HEK293 (cell line): Measurements from ENCODE around the gene WDR35.

Experiments
- CTCF ChIP-seq: fragments of 450-650 bp; formaldehyde crosslinking; IDR thresholded peaks from 2 replicates; pipeline ENCODE4 v1.5.1; 2016; ENCODE audit warnings: missing biosample characterization, missing genetic modification characterization
- RBAK ChIP-seq: fragments of 450-650 bp; formaldehyde crosslinking; IDR thresholded peaks from 2 replicates; pipeline ENCODE4 v1.5.1; 2016; ENCODE audit warnings: missing biosample characterization, missing genetic modification characterization
- ZBTB8A ChIP-seq: fragments of 450-650 bp; formaldehyde crosslinking; IDR thresholded peaks from 2 replicates; pipeline ENCODE4 v1.5.1; 2016; ENCODE audit warnings: missing biosample characterization, missing genetic modification characterization
- ZNF121 ChIP-seq: fragments of 450-650 bp; formaldehyde crosslinking; IDR thresholded peaks from 2 replicates; pipeline ENCODE4 v1.5.1; 2016; ENCODE audit warnings: missing biosample characterization, missing genetic modification characterization
- ZNF19 ChIP-seq: fragments of 450-650 bp; formaldehyde crosslinking; IDR thresholded peaks from 2 replicates; pipeline ENCODE4; 2016; ENCODE audit warnings: missing biosample characterization, missing genetic modification characterization, low read depth
- ZNF501 ChIP-seq: fragments of 450-650 bp; formaldehyde crosslinking; IDR thresholded peaks from 2 replicates; pipeline ENCODE4 v1.5.1; 2016; ENCODE audit warnings: missing biosample characterization, missing genetic modification characterization

DNA sequence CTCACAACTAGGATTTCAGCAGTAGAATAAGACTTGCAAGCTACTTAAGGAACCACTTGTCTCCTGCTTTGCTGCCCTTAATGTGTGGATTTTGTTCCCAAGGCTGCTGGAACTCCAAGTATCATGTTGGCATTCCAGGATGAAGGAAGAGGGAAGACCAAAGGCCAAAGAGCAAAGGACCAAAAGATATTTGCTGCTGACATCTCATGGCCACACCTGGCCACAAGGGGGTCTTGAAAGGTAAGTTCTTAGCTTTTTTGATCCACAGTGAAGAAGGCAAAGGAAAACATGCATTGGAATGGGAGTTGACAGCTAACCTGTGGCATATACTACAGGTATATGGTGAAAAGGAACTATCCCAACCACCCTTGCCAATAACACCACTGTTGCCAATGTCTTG lies 26.4 kb upstream of the WDR35 start:
- no peak for TF ChIP-seq CTCF
- TF ChIP-seq ZNF19, result no peak
- TF ChIP-seq RBAK (tag by site-specific recombination), result no peak
- TF ChIP-seq ZBTB8A (tag by site-specific recombination), result no peak
- no peak for TF ChIP-seq ZNF121 (tag by site-specific recombination)
- TF ChIP-seq ZNF501 (tag by site-specific recombination), result no peak
